HCT116 (cell line): ENCODE results near the gene GALNT18. TPM values are rescaled to one million over a fixed set of nuclear protein-coding genes. Genes with fewer than 3 reads are reported as not detected.

Experiments used
- ATAC-seq: fragments of 200-7000 bp; cut with Tn5 transposase; 2 replicates; pipeline ENCODE4 v1.9.1; 2020; ENCODE audit warnings: mild to moderate bottlenecking, moderate library complexity
- BruUV-seq: library from RNA; stranded (reverse); fragments of 400-500 nt; replicated peaks from 2 replicates; lab custom pipeline; 2021; lab: Mats Ljungman, UMichigan
- CTCF ChIA-PET: fragments of 300-600 bp; sonication (Branson Sonifier 250); formaldehyde crosslinking; loops from one replicate; lab custom pipeline; 2021; ENCODE audit warnings: antibody characterized with exemption; lab: Charles Lee
- POLR2A ChIA-PET: fragments of 300-600, 350-600 bp; sonication (Branson Sonifier 250); formaldehyde crosslinking; loops from one replicate; lab custom pipeline; 2021; ENCODE audit warnings: antibody characterized with exemption; lab: Charles Lee
- RAD21 ChIA-PET, 2 experiments: fragments of 300-600 bp; sonication (Branson Sonifier 250); formaldehyde crosslinking; loops; one replicate each; lab custom pipeline; 2023; ENCODE audit warnings: low total read pairs in 2 of 2; ENCODE audit not compliant: uncharacterized antibody in 2 of 2, unreplicated experiment in 2 of 2, low non-redundant PET in 1 of 2; lab: Charles Lee
- DNase-seq: peaks from one replicate; pipeline ENCODE4 v3.0.0-alpha.2; 2010; ENCODE audit warnings: low read depth, low spot score
- H2AFZ ChIP-seq: fragments of 200-600 bp; shearing (Covaris generic), sonication (generic); 2 replicates; pipeline ENCODE4 v1.6.1; 2017; ENCODE audit warnings: low read depth, mixed run types, mixed read lengths, antibody characterized with exemption, low read length; ENCODE audit not compliant: poor library complexity, severe bottlenecking
- H3K27ac ChIP-seq: 2 replicates; pipeline ENCODE4 v1.5.1; 2012; ENCODE audit warnings: low read depth, low read length
- H3K27me3 ChIP-seq: fragments of 200-600 bp; sonication (generic); 2 replicates; pipeline ENCODE4 v1.6.1; 2016; ENCODE audit warnings: mixed run types, low read length, mixed read lengths; ENCODE audit not compliant: insufficient read depth
- H3K36me3 ChIP-seq, 2 experiments: fragments of 200-500 bp in 1 of 2; fragments of 200-600 bp in 1 of 2; sonication (Bioruptor generic) in 1 of 2; sonication (generic) in 1 of 2; 2 replicates each; pipeline versions ENCODE4 v1.5.1 to v1.6.1; 2014 to 2016; ENCODE audit warnings: low read length in 2 of 2, inconsistent platforms in 1 of 2, mixed read lengths in 1 of 2, mixed run types in 1 of 2; ENCODE audit not compliant: insufficient read depth in 2 of 2, control insufficient read depth in 1 of 2
- H3K4me1 ChIP-seq, 2 experiments: fragments of 200-600 bp in 1 of 2; sonication (generic) in 1 of 2; 2 replicates each; pipeline versions ENCODE4 v1.5.1 to v1.6.1; 2012 to 2017; ENCODE audit warnings: low read length in 2 of 2, inconsistent platforms in 1 of 2, mild to moderate bottlenecking in 1 of 2, mixed read lengths in 1 of 2, mixed run types in 1 of 2, moderate library complexity in 1 of 2; ENCODE audit not compliant: insufficient read depth in 2 of 2, control insufficient read depth in 1 of 2
- H3K4me2 ChIP-seq: fragments of 200-600 bp; sonication (generic); 2 replicates; pipeline ENCODE4 v1.6.1; 2017; ENCODE audit warnings: mixed run types, low read length, mixed read lengths
- H3K4me3 ChIP-seq, 2 experiments: fragments of 200-600 bp in 1 of 2; sonication (generic) in 1 of 2; replicated peaks in 1 of 2; 2 replicates each; pipeline ENCODE4 v1.5.1; 2011 to 2016; ENCODE audit warnings: low read length in 2 of 2, control low read depth in 1 of 2, low read depth in 1 of 2, mild to moderate bottlenecking in 1 of 2, mixed read lengths in 1 of 2, mixed run types in 1 of 2
- H3K79me2 ChIP-seq: fragments of 200-600 bp; sonication (generic); 2 replicates; pipeline ENCODE4 v1.6.1; 2017; ENCODE audit warnings: mild to moderate bottlenecking, mixed run types, low read length, moderate library complexity, mixed read lengths; ENCODE audit not compliant: insufficient read depth
- H3K9ac ChIP-seq: fragments of 200-600 bp; sonication (generic); 2 replicates; pipeline ENCODE4 v1.6.1; 2016; ENCODE audit warnings: low read length, mixed read lengths
- H3K9me2 ChIP-seq: fragments of 200-600 bp; sonication (generic), shearing (Covaris generic); 2 replicates; pipeline ENCODE4 v1.6.1; 2017; ENCODE audit warnings: mixed run types, mild to moderate bottlenecking, moderate library complexity; ENCODE audit not compliant: insufficient read depth
- H3K9me3 ChIP-seq, 2 experiments: fragments of 200-500 bp in 1 of 2; fragments of 200-600 bp in 1 of 2; sonication (Bioruptor generic) in 1 of 2; sonication (generic) in 1 of 2; 2 replicates each; pipeline ENCODE4 v1.6.1; 2014 to 2017; ENCODE audit warnings: low read length in 2 of 2, mixed read lengths in 2 of 2, inconsistent platforms in 1 of 2, low read depth in 1 of 2, mild to moderate bottlenecking in 1 of 2, mixed run types in 1 of 2, moderate library complexity in 1 of 2; ENCODE audit not compliant: control insufficient read depth in 1 of 2, insufficient read depth in 1 of 2
- H4K20me1 ChIP-seq: fragments of 200-600 bp; sonication (generic), shearing (Covaris generic); 2 replicates; pipeline ENCODE4 v1.6.1; 2017; ENCODE audit warnings: mixed run types, mild to moderate bottlenecking, moderate library complexity; ENCODE audit not compliant: insufficient read depth
- CEBPB ChIP-seq: IDR thresholded peaks from 2 replicates; pipeline ENCODE4 v1.6.1; 2012; ENCODE audit warnings: low read depth
- EGR1 ChIP-seq: IDR thresholded peaks from 2 replicates; pipeline ENCODE4 v1.6.1; 2012; ENCODE audit warnings: low read depth
- ELF1 ChIP-seq: IDR thresholded peaks from 2 replicates; pipeline ENCODE4 v1.6.1; 2012; ENCODE audit warnings: low read depth, borderline replicate concordance
- EZH2 ChIP-seq: fragments of 200-600 bp; sonication (generic); IDR thresholded peaks from 2 replicates; pipeline ENCODE4 v1.6.1; 2017; ENCODE audit warnings: antibody characterized with exemption, mixed run types
- EZH2phosphoT487 ChIP-seq: fragments of 200-600 bp; IDR thresholded peaks from 2 replicates; pipeline ENCODE4 v1.6.1; 2018; ENCODE audit warnings: antibody characterized with exemption, borderline replicate concordance
- FOSL1 ChIP-seq: IDR thresholded peaks from 2 replicates; pipeline ENCODE4 v1.6.1; 2012; ENCODE audit warnings: low read depth
- POLR2A ChIP-seq: IDR thresholded peaks from 2 replicates; pipeline ENCODE4 v1.7.0; 2011; ENCODE audit warnings: borderline replicate concordance; ENCODE audit not compliant: insufficient read depth, insufficient read length; ENCODE audit errors: extremely low read depth
- POLR2AphosphoS5 ChIP-seq: IDR thresholded peaks from 2 replicates; pipeline ENCODE4 v1.6.1; 2011; ENCODE audit warnings: mild to moderate bottlenecking, low read depth, low read length, moderate library complexity
- SIN3A ChIP-seq: IDR thresholded peaks from 2 replicates; pipeline ENCODE4 v1.6.1; 2012; ENCODE audit warnings: low read depth
- SP1 ChIP-seq: IDR thresholded peaks from 2 replicates; pipeline ENCODE4 v1.6.1; 2012; ENCODE audit warnings: low read depth
- SRF ChIP-seq: IDR thresholded peaks from 2 replicates; pipeline ENCODE4 v1.6.1; 2012; ENCODE audit warnings: low read depth
- ZNF274 ChIP-seq: fragments of 200-500 bp; sonication (Bioruptor generic); IDR thresholded peaks from 2 replicates; pipeline ENCODE4 v1.6.1; 2014; ENCODE audit warnings: mild to moderate bottlenecking, low read depth, low read length, inconsistent platforms
- intact Hi-C: fragments of 100-400 bp; cut with micrococcal nuclease; formaldehyde crosslinking; loops from 2 replicates; pipeline ENCODE4 v1.10.0; 2022
- total RNA-seq: library from RNA; stranded (reverse); gene quantifications from one replicate; pipeline ENCODE4 v1.2.1, GENCODE V29; 2021; ENCODE audit not compliant: unreplicated experiment
- TF ChIP-seq, protein P1 (sequence below): IDR thresholded peaks from 2 replicates; pipeline ENCODE4 v1.6.1; 2012
- TF ChIP-seq, protein P2 (sequence below): IDR thresholded peaks from 2 replicates; pipeline ENCODE4 v1.6.1; 2012; ENCODE audit warnings: low read depth

Gene GALNT18
- total RNA-seq, 1 experiment from 2014 or later = 19.9 TPM

DNA sequence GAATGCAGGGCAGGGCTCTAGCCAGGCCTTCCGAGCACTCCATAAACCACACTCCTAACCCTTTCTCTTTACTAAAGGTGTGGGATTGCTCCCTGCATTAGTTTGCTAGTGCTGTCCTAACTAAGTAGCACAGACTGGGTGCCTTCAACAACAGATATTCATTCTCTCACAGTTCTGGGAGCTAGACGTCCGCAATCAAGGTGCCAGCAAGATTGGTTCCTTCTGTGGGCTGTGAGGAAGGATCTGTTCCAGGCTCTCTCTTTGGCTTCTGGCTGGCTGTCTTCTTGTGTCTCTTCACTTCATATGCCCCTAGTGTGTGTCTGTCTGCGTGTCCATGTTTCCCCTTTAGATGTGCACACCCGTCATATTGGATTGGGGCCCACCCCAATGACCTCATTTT lies 59.8 kb downstream of the GALNT18 start:
- no peak for TF ChIP-seq ELF1
- TF ChIP-seq FOSL1 = no peak
- no peak for TF ChIP-seq POLR2AphosphoS5
- no peak for TF ChIP-seq EGR1
- no peak for TF ChIP-seq SIN3A
- TF ChIP-seq, protein P1, sequence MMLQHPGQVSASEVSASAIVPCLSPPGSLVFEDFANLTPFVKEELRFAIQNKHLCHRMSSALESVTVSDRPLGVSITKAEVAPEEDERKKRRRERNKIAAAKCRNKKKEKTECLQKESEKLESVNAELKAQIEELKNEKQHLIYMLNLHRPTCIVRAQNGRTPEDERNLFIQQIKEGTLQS = no peak
- TF ChIP-seq SP1 = no peak
- no peak for TF ChIP-seq ZNF274
- TF ChIP-seq SRF = no peak
- TF ChIP-seq POLR2A = no peak
- TF ChIP-seq EZH2phosphoT487 = no peak
- no peak for TF ChIP-seq CEBPB
- TF ChIP-seq, protein P2, sequence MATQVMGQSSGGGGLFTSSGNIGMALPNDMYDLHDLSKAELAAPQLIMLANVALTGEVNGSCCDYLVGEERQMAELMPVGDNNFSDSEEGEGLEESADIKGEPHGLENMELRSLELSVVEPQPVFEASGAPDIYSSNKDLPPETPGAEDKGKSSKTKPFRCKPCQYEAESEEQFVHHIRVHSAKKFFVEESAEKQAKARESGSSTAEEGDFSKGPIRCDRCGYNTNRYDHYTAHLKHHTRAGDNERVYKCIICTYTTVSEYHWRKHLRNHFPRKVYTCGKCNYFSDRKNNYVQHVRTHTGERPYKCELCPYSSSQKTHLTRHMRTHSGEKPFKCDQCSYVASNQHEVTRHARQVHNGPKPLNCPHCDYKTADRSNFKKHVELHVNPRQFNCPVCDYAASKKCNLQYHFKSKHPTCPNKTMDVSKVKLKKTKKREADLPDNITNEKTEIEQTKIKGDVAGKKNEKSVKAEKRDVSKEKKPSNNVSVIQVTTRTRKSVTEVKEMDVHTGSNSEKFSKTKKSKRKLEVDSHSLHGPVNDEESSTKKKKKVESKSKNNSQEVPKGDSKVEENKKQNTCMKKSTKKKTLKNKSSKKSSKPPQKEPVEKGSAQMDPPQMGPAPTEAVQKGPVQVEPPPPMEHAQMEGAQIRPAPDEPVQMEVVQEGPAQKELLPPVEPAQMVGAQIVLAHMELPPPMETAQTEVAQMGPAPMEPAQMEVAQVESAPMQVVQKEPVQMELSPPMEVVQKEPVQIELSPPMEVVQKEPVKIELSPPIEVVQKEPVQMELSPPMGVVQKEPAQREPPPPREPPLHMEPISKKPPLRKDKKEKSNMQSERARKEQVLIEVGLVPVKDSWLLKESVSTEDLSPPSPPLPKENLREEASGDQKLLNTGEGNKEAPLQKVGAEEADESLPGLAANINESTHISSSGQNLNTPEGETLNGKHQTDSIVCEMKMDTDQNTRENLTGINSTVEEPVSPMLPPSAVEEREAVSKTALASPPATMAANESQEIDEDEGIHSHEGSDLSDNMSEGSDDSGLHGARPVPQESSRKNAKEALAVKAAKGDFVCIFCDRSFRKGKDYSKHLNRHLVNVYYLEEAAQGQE = no peak
- no peak for TF ChIP-seq EZH2
- intact Hi-C loops = no loop called here
- ATAC-seq (no peak), DNase-seq (no peak)
- Histone ChIP-seq H2AFZ (no peak overlapping the region), H3K27ac (no peak overlapping the region), H4K20me1 (no peaks in the 10 kb centered on the region), H3K9me2 (no peaks in the 10 kb centered on the region), H3K79me2 (peaks cover 20% of the 10 kb centered on the region; the same call in 1 of the 2 replicates), H3K4me2 (no peak overlapping the region), H3K27me3 (no peaks in the 10 kb centered on the region), H3K4me3 (no peak overlapping the region), H3K9me3 (no peaks in the 10 kb centered on the region), H3K9ac (no peak overlapping the region), H3K4me1 (no peaks in the 10 kb centered on the region), H3K36me3 (no peaks in the 10 kb centered on the region)
- ChIA-PET RAD21 (no interaction called here), POLR2A (no interaction called here), CTCF (no interaction called here)
- no TSS peak for BruUV-seq
